GM23248 (cell line): Measurements from ENCODE around the gene C11orf97. TPM values are rescaled to one million over a fixed set of nuclear protein-coding genes. Genes with fewer than 3 reads are reported as not detected.
"Not testable (repeated sequence)": the region's sequence is repeated elsewhere in the genome, so short reads cannot be mapped to it uniquely, and the experiment has no call there.

Experiments
- DNase-seq: peaks from one replicate; pipeline ENCODE4 v3.0.0-alpha.2; 2015
- H2AFZ ChIP-seq: fragments of 200-600 bp; sonication (generic); 2 replicates; pipeline ENCODE4 v1.6.1; 2016; ENCODE audit warnings: antibody characterized with exemption
- H3F3A ChIP-seq: fragments of 200-600 bp; sonication (generic); 2 replicates; pipeline ENCODE4 v1.6.1; 2016; ENCODE audit warnings: mild to moderate bottlenecking, antibody characterized with exemption, mixed run types; ENCODE audit not compliant: insufficient read depth
- H3K27ac ChIP-seq: fragments of 200-600 bp; sonication (generic); 2 replicates; pipeline ENCODE4 v1.5.1; 2016; ENCODE audit warnings: mild to moderate bottlenecking
- H3K27me3 ChIP-seq: fragments of 200-600 bp; sonication (generic); replicated peaks from 2 replicates; pipeline ENCODE4 v1.6.1; 2016; ENCODE audit warnings: mild to moderate bottlenecking; ENCODE audit not compliant: insufficient read depth
- H3K36me3 ChIP-seq: fragments of 200-600 bp; sonication (generic); 2 replicates; pipeline ENCODE4 v1.6.1; 2016; ENCODE audit warnings: low read depth, mild to moderate bottlenecking
- H3K4me1 ChIP-seq: fragments of 200-600 bp; sonication (generic); 2 replicates; pipeline ENCODE4 v1.6.1; 2016; ENCODE audit warnings: mild to moderate bottlenecking; ENCODE audit not compliant: insufficient read depth
- H3K4me2 ChIP-seq: fragments of 200-600 bp; sonication (generic); one replicate; pipeline ENCODE4 v1.6.1; 2016; ENCODE audit warnings: mild to moderate bottlenecking; ENCODE audit not compliant: unreplicated experiment
- H3K4me3 ChIP-seq: fragments of 200-600 bp; sonication (generic); 2 replicates; pipeline ENCODE4 v1.5.1; 2016; ENCODE audit warnings: mild to moderate bottlenecking
- H3K79me2 ChIP-seq: fragments of 200-600 bp; sonication (generic); 2 replicates; pipeline ENCODE4 v1.6.1; 2016; ENCODE audit warnings: mild to moderate bottlenecking; ENCODE audit not compliant: insufficient read depth
- H3K9ac ChIP-seq: fragments of 200-600 bp; sonication (generic); 2 replicates; pipeline ENCODE4 v1.6.1; 2016; ENCODE audit warnings: mild to moderate bottlenecking
- H3K9me2 ChIP-seq: fragments of 200-600 bp; sonication (generic); 2 replicates; pipeline ENCODE4 v1.6.1; 2016; ENCODE audit warnings: mixed run types, mild to moderate bottlenecking, moderate library complexity; ENCODE audit not compliant: insufficient read depth
- H3K9me3 ChIP-seq: fragments of 200-600 bp; sonication (generic); one replicate; pipeline ENCODE4 v1.6.1; 2017; ENCODE audit warnings: low read depth
- H4K20me1 ChIP-seq: fragments of 200-600 bp; sonication (generic); 2 replicates; pipeline ENCODE4 v1.6.0; 2016; ENCODE audit not compliant: insufficient read depth
- EZH2 ChIP-seq: fragments of 200-600 bp; sonication (generic); IDR thresholded peaks from 2 replicates; pipeline ENCODE4 v1.6.1; 2018; ENCODE audit warnings: antibody characterized with exemption, mild to moderate bottlenecking; ENCODE audit not compliant: insufficient read depth, poor library complexity, severe bottlenecking
- EZH2phosphoT487 ChIP-seq: fragments of 200-600 bp; sonication (generic); IDR thresholded peaks from 2 replicates; pipeline ENCODE4 v1.6.1; 2018; ENCODE audit warnings: antibody characterized with exemption, moderate library complexity, mild to moderate bottlenecking, low read depth; ENCODE audit not compliant: insufficient read depth
- WGBS, 2 experiments: methylation state at CpG; one replicate each; pipeline ENCODE4 v1.1.6; 2015 to 2017; ENCODE audit warnings: low lambda C conversion rate in 2 of 2, low coverage in 1 of 2; ENCODE audit errors: missing lambda C conversion rate in 2 of 2; 5-methylcytosine and 5-hydroxymethylcytosine counted together
- in situ Hi-C: fragments of 300-500 bp; cut with MboI; formaldehyde crosslinking; loops from 2 replicates; pipeline ENCODE4 v1.15.0; 2020
- polyA plus RNA-seq: library from polyadenylated mRNA; unstranded; fragments of >200 nt; fragmentation: Nextera tagmentation; extraction: Ambion mirVana; gene quantifications from 2 replicates; pipeline ENCODE4 v1.2.1, GENCODE V29; 2016
- total RNA-seq: library from RNA; depleted of rRNA; stranded (reverse); fragments of >200 nt; shearing (Covaris generic); gene quantifications from 2 replicates; pipeline ENCODE4 v1.2.3, GENCODE V29; 2014

The C11orf97 gene
- total and polyA plus RNA-seq, 2 experiments from 2014 or later, result not detected

GRCh38 chr11:94546162-94546470 is 33.9 kb downstream of the C11orf97 start:
- Histone ChIP-seq H4K20me1 (no peaks in the 10 kb centered on the region; the same call in 1 of the 2 replicates), H3K4me2 (peak overlapping the region; percentile 94), H3K4me3 (peak overlapping the region; percentile 74), H3K9ac (peak overlapping the region; percentile 93), H3K79me2 (peaks cover 63% of the 10 kb centered on the region), H3K36me3 (no peaks in the 10 kb centered on the region), H3K27me3 (no peaks in the 10 kb centered on the region), H3F3A (peaks cover 12% of the 10 kb centered on the region), H3K9me3 (no peaks in the 10 kb centered on the region), H2AFZ (peak overlapping the region; percentile 85; the same call in 1 of the 2 replicates), H3K9me2 (no peaks in the 10 kb centered on the region), H3K27ac (no peak overlapping the region; the same call in 1 of the 2 replicates), H3K4me1 (peaks cover 27% of the 10 kb centered on the region)
- in situ Hi-C loops, result no loop called here
- DNase-seq, result no peak
- TF ChIP-seq EZH2, result no peak
- no peak for TF ChIP-seq EZH2phosphoT487
- WGBS, 2 experiments, result 26 to 29% methylated on average over 2 of the region's 2 CpGs

DNA sequence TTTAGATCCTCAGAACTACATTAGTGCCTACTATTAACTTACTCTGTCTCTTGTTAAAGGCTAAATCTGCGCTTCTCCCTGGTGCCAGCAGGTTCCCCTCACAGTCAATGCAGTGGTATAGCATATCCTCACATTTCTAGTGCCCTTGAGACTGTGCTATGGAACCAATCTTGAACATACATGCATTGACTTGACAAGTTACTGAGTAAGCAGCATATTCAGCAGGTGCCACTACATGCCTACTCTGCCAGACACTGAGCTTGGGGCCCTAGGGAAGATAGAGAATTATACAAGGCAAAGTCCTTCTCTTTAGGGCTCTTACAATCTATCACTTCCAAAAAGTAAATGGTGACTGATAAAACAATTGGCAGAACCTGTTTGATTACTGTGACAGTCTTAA is 34.6 kb downstream of the C11orf97 start:
- peak overlapping the region; percentile 74 for H3K4me3 ChIP-seq
- 100% methylated on average over 1 of the region's 1 CpG for WGBS, 2 experiments

DNA sequence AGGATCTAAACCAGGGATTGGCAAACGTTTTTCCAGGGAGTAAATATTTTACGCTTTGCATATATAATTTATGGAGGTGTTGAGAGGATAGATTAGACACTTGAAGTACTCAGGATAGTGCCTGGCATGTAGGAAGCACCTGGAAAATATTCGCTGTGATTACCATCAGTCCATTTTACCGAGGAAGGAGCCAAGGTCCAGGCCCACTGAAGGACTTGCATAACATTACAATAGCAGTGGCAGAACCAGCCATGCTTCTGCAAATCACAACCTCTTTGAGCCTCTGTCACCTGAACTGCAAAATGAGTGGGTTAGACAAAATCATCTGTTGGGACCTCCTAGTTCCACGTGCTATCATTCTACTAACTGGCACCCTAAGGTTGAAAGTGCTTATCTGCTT is 36.9 kb downstream of the C11orf97 start:
- H3K27me3 ChIP-seq, result no peaks in the 10 kb centered on the region
- peaks cover 82% of the 10 kb centered on the region for H3K79me2 ChIP-seq
- in situ Hi-C loops, result no loop called here
- H3K9me3 ChIP-seq, result no peaks in the 10 kb centered on the region
- no peak overlapping the region for H3K4me3 ChIP-seq
- no peak overlapping the region for H3K27ac ChIP-seq
- no peaks in the 10 kb centered on the region for H3K36me3 ChIP-seq
- H3K9ac ChIP-seq, result no peak overlapping the region
- 53 to 54% methylated on average over 5 of the region's 5 CpGs for WGBS, 2 experiments
- no peaks in the 10 kb centered on the region for H3K9me2 ChIP-seq
- no peak for TF ChIP-seq EZH2phosphoT487
- TF ChIP-seq EZH2, result no peak
- H2AFZ ChIP-seq, result no peak overlapping the region
- no peak for DNase-seq
- no peaks in the 10 kb centered on the region; the same call in 1 of the 2 replicates for H4K20me1 ChIP-seq
- peak overlapping the region; percentile 22 for H3K4me2 ChIP-seq
- H3K4me1 ChIP-seq, result peaks cover 23% of the 10 kb centered on the region
- 0 out of 2 replicates have a peak, but pooled peaks cover 5% of the 10 kb centered on the region for H3F3A ChIP-seq

More for the DNA sequence above, 34.6 kb downstream of the C11orf97 start:
- Histone ChIP-seq H3K4me1 (peaks cover 27% of the 10 kb centered on the region), H3K9me2 (no peaks in the 10 kb centered on the region), H3F3A (peaks cover 12% of the 10 kb centered on the region), H3K27me3 (no peaks in the 10 kb centered on the region), H3K4me2 (peak overlapping the region; percentile 94), H3K9me3 (no peaks in the 10 kb centered on the region), H3K79me2 (peaks cover 69% of the 10 kb centered on the region), H4K20me1 (no peaks in the 10 kb centered on the region; the same call in 1 of the 2 replicates), H3K36me3 (no peaks in the 10 kb centered on the region), H3K9ac (peak overlapping the region; percentile 93; the same call in 1 of the 2 replicates), H2AFZ (no peak overlapping the region), H3K27ac (no peak overlapping the region)
- no peak for DNase-seq
- TF ChIP-seq EZH2 (no peak), EZH2phosphoT487 (no peak)
- in situ Hi-C loops, result no loop called here

DNA sequence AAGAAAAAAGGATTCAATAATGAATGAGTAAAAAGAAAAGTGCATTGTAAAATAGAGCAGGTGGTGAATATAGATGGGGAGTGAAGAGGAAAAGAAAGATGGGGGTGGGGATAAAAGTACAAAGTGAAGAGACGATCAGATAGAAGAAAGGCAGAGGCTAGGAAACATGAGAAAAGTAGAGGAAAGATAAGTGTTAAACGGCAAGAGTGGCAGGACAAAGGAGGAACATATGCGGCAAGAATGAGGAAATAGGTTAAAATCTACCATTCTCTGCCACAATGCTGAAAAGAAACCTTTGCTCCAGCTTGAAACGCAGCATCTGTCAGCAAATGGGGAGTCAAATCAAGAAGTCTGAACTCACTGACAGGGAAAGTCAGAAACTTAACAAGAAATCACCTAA is 38.3 kb downstream of the C11orf97 start:
- no peaks in the 10 kb centered on the region for H3K9me2 ChIP-seq
- no peak overlapping the region for H3K4me3 ChIP-seq
- no peaks in the 10 kb centered on the region for H3K36me3 ChIP-seq
- no peak for TF ChIP-seq EZH2phosphoT487
- H4K20me1 ChIP-seq, result no peaks in the 10 kb centered on the region; the same call in 1 of the 2 replicates
- H3K4me2 ChIP-seq, result no peak overlapping the region
- H3K27me3 ChIP-seq, result no peaks in the 10 kb centered on the region
- no peak overlapping the region for H3K9ac ChIP-seq
- no peak overlapping the region for H3K27ac ChIP-seq
- H3F3A ChIP-seq, result 0 out of 2 replicates have a peak, but pooled peaks cover 8% of the 10 kb centered on the region
- no peaks in the 10 kb centered on the region for H3K9me3 ChIP-seq
- in situ Hi-C loops, result no loop called here
- H3K4me1 ChIP-seq, result peaks cover 23% of the 10 kb centered on the region
- peaks cover 82% of the 10 kb centered on the region for H3K79me2 ChIP-seq
- no peak for DNase-seq
- WGBS, 2 experiments, result 58 to 61% methylated on average over 4 of the region's 4 CpGs
- H2AFZ ChIP-seq, result no peak overlapping the region

GRCh38 chr11:94553938-94554337 is 41.7 kb downstream of the C11orf97 start:
- no peaks in the 10 kb centered on the region for H4K20me1 ChIP-seq
- DNase-seq, result peak; percentile 60
- 38 to 55% methylated on average over 1 of the region's 1 CpG for WGBS, 2 experiments
- TF ChIP-seq EZH2phosphoT487, result no peak
- TF ChIP-seq EZH2, result no peak
- H3K9ac ChIP-seq, result no peak overlapping the region
- H3K27me3 ChIP-seq, result no peaks in the 10 kb centered on the region
- in situ Hi-C loops, result no loop called here
- H3K9me3 ChIP-seq, result no peaks in the 10 kb centered on the region
- peaks cover 35% of the 10 kb centered on the region for H3F3A ChIP-seq
- H3K79me2 ChIP-seq, result peaks cover 56% of the 10 kb centered on the region
- no peak overlapping the region for H2AFZ ChIP-seq
- no peak overlapping the region for H3K4me2 ChIP-seq
- H3K9me2 ChIP-seq, result no peaks in the 10 kb centered on the region
- H3K4me3 ChIP-seq, result no peak overlapping the region
- H3K4me1 ChIP-seq, result peaks cover 32% of the 10 kb centered on the region
- H3K27ac ChIP-seq, result no peak overlapping the region
- H3K36me3 ChIP-seq, result no peaks in the 10 kb centered on the region

DNA sequence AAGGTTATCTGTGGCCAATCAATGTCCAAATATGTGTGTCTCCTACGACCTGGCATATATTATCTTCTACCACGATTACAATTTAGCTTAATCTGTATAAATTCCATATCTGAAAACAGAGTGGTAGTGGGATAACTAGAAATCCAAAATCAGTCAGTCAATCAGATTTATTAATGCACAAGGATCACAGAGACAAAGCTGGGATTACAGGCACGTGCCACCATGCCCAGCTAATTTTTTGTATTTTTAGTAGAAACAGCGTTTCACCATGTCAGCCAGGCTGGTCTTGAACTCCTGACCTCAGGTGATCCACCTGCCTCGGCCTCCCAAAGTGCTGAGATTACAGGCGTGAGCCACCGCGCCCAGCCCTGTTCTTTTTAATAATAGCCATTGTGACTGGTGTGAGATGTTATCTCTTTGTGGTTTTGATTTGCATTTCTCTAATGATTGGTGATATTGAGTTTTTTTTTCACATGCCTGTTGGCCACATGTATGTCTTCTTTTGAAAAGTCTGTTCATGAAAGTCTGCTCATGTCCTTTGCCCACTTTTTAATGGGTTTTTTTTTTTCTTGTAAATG is 43.6 kb downstream of the C11orf97 start:
- H4K20me1 ChIP-seq, H3K4me3 ChIP-seq, in situ Hi-C loops, DNase-seq, H3K36me3 ChIP-seq, H3K4me2 ChIP-seq, H3K27me3 ChIP-seq, H2AFZ ChIP-seq, H3K9me2 ChIP-seq, H3K27ac ChIP-seq, H3K9me3 ChIP-seq, H3K9ac ChIP-seq: not testable (repeated sequence)
- Histone ChIP-seq H3F3A (peaks cover 35% of the 10 kb centered on the region), H3K4me1 (peaks cover 37% of the 10 kb centered on the region), H3K79me2 (peaks cover 40% of the 10 kb centered on the region)
- 91 to 95% methylated on average over 8 of the region's 8 CpGs for WGBS, 2 experiments
